ENCODE data around the gene RPAP2.
"Not testable (repeated sequence)": the region's sequence is repeated elsewhere in the genome, so short reads cannot be mapped to it uniquely, and the experiment has no call there.

RPAP2 gene

DNA sequence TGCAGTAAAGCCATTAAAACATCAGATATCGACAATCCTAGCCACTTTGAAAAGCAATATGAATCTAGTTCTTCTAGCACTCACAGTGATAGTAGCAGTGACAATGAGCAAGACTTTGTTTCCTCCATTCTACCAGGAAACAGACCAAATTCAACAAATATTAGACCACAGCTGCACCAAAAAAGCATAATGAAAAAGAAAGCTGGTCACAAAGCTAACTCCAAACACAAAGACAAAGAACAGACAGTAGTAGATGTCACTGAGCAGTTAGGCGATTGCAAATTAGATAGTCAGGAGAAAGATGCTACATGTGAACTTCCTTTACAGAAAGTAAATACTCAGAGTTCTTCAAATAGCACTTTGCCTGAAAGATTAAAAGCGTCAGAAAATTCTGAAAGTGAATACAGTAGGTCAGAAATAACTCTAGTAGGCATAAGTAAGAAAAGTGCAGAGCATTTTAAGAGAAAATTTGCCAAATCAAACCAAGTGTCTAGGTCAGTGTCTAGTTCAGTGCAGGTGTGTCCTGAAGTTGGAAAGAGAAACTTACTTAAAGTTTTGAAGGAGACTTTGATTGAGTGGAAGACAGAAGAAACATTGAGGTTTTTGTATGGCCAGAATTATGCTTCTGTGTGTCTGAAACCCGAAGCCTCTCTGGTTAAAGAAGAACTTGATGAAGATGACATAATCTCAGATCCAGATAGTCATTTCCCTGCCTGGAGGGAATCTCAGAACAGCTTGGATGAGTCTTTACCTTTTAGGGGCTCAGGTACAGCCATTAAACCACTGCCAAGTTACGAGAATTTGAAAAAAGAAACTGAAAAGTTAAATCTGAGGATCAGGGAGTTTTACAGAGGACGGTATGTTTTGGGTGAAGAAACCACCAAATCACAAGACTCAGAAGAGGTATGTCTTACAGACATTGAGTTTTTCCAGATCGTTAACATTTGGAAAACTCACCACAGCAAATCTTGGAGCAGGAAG, 24.9 kb downstream of the RPAP2 start:
- no peak for DNase-seq (ENCODE audit: low read depth)

DNA sequence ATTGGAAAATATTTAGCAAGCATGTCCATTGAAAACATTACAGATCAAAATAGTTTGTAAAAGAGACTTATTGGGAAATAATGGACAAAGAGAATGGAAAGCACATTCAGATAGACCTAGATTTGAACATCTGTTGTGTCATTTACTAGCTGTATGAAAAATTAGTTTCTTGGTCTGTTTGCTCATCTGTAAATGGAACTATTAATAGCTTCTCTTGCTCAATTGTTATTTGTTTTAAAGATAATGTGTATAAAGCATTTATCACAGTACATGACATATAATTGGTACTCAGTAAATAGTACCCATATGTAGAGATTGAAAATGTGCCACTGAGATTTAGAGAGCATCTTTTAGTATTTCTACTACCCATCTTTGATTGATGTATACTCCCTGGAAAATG, 25.9 kb downstream of the RPAP2 start:
- DNase-seq (ENCODE audit: low read depth) = no peak

DNA sequence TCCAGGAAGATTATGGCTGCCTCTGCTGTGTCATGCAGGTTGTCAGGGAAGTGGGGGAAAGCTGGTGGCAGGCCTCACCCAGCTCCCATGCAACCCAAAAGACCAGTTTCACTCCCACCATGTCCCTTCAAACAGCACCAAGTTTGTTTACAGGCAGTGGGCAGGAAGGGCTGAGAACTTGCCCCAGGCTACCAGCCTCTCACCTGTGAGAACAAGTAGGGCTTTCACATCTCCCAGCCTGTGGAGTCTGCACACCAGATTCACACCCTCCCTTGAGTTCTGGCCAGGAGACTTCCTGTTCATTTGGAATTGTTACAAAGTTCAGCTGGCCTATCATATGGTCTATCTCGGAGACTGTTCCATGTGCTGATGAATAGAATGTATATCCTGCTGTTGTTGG, 27.8 kb downstream of the RPAP2 start:
- DNase-seq (ENCODE audit: low read depth) = no peak

GRCh38 chr1:92327794-92328193, 28.9 kb downstream of the RPAP2 start:
- DNase-seq (ENCODE audit: low read depth) = no peak

GRCh38 chr1:92329347-92330129, 30.7 kb downstream of the RPAP2 start:
- DNase-seq (ENCODE audit: low read depth) = no peak

GRCh38 chr1:92333668-92334067, 34.8 kb downstream of the RPAP2 start:
- DNase-seq (ENCODE audit: low read depth) = no peak

DNA sequence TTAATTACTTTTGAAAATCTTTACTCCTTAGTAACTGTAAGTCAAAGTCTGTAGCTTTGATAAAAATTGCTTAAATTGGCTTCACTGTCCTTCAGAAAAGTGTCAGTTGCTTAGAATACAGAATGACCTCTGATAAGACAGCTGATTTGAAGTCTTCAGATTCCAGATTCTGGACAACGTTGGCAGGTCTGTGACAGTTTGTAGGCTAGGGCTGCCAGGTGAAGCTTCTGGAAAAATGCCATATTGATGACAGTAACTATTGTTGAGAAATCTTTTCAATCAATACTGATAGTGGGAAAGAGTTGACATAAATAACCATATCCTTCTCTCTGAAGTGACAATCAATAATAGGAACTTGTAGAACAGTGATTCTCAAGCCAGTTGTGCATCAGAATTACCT, 41.3 kb downstream of the RPAP2 start:
- no peak for DNase-seq (ENCODE audit: low read depth)

- no peak for DNase-seq (ENCODE audit: low read depth)
These were observed 43.5 kb downstream of the RPAP2 start for GRCh38 chr1:92342401-92342800.

GRCh38 chr1:92343061-92343460, 44.2 kb downstream of the RPAP2 start:
- no peak for DNase-seq (ENCODE audit: low read depth)

- no peak for DNase-seq (ENCODE audit: low read depth)
These were observed 48.2 kb downstream of the RPAP2 start for GRCh38 chr1:92346866-92347640.

- no peak for DNase-seq (ENCODE audit: low read depth)
These were observed 54.0 kb downstream of the RPAP2 start for GRCh38 chr1:92352856-92353255.

GRCh38 chr1:92354259-92354658, 55.4 kb downstream of the RPAP2 start:
- DNase-seq (ENCODE audit: low read depth) = no peak

- DNase-seq (ENCODE audit: low read depth) = no peak
These were observed 58.1 kb downstream of the RPAP2 start for GRCh38 chr1:92356956-92357355.

- DNase-seq (ENCODE audit: low read depth) = not testable (repeated sequence)
These were observed 60.5 kb downstream of the RPAP2 start for GRCh38 chr1:92359382-92359781.

DNA sequence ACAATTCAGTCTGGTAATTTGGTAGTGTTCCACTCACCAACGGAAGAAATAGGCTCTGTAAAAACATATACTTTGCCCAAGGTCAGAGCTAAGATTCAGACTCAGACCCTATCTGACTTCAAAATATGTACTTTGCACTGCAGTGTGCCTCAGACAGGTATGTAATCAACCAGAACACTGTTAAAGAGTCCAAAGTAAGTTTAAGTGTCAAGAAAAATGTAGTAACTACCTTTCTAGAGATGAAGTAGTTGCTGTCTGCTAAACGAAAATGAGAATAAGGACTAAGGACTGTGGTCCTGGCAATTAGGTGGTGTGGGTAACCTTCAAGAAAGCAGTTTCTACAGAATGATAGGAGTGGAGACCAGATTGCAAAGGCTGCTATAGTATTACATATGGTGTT, 61.1 kb downstream of the RPAP2 start:
- no peak for DNase-seq (ENCODE audit: low read depth)

GRCh38 chr1:92362970-92363369, 64.1 kb downstream of the RPAP2 start:
- no peak for DNase-seq (ENCODE audit: low read depth)

DNA sequence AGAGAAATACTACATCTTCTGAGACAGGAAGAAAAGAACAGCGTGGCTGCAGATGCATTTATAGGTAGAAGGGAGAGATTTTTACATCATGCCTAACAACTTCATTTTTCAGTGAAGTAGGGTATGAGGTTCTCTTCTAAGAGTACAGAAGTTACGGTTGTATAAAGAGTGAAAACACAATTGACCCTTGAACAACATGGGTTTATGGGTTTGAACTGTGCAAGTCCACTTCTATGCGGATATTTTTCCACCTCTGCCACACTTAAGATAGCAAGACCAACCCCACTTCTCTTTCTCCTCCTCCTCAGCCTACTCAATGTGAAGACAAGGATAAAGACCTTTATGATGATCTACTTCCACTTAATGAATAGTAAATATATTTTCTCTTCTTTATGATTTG, 64.5 kb downstream of the RPAP2 start:
- DNase-seq (ENCODE audit: low read depth) = no peak

- DNase-seq (ENCODE audit: low read depth) = no peak
These were observed 66.7 kb downstream of the RPAP2 start for GRCh38 chr1:92365378-92366039.

DNA sequence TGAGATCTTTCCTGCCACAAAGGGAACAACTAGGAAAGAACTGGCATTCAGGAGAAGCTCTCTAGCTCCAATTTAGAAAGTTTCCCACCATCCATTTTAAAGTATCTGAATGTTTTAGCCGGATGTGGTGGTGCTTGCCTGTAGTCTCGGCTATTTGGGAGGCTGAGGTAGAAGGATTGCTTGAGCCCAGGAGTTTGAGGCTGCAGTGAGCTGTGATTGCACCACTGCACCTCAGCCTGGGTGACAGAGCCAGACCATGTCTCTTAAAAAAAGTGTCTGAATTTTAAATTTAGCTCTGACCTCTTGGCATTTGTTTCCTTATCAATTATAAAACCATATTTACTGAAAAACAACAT, 67.2 kb downstream of the RPAP2 start:
- DNase-seq (ENCODE audit: low read depth) = no peak

DNA sequence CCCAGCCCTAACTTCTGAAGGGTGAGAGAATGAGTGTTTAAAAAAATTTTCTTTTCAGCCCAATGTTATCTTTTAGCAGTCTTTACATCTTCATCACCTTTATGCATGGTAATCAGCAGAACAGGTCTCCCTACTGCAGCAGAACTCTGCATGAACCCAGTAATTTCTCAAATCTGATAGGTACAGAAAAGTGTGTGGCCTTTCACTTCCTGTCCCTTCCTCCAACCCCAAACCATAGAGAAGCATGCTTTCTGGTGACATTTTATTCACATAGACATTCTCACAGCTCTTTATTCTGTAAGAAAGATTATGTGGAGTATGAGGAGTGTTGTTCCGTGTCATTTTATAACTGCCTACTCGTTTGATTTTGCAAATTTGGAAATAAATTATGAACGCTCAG, 68.6 kb downstream of the RPAP2 start:
- no peak for DNase-seq (ENCODE audit: low read depth)

- no peak for DNase-seq (ENCODE audit: low read depth)
These were observed 73.3 kb downstream of the RPAP2 start for GRCh38 chr1:92372164-92372563.

- no peak for DNase-seq (ENCODE audit: low read depth)
These were observed 75.4 kb downstream of the RPAP2 start for GRCh38 chr1:92374223-92374622.

Data from stimulated activated CD8-positive, alpha-beta memory T cell treated with anti-CD3 and anti-CD28 coated beads, Interleukin-12 subunit alpha, Interleukin-12 subunit beta, amount 100 ng/mL, for 1 hour (primary cell).